ENCODE results near the gene GKN2.

GKN2 gene

GRCh38 chr2:68952887-68953521 lies at the start of gene GKN2:
TSS of gene GKN2 (minus strand) at chr2:68952893. CDS start at chr2:68952861, 32 bp downstream.
- no peak for TF ChIP-seq GATA3 (IDR thresholded peaks at IDR 0.05; ENCODE audit: low read depth, low read length)
- no peak for TF ChIP-seq GATA2 (IDR thresholded peaks at IDR 0.05; ENCODE audit: low read depth, low read length)

GRCh38 chr2:69001879-69002278 lies 49.2 kb upstream of the GKN2 start:
- TF ChIP-seq GATA2 (IDR thresholded peaks at IDR 0.05; ENCODE audit: low read depth, low read length) (no peak), GATA3 (IDR thresholded peaks at IDR 0.05; ENCODE audit: low read depth, low read length) (no peak)

- TF ChIP-seq GATA2 (IDR thresholded peaks at IDR 0.05; ENCODE audit: low read depth, low read length) (no peak), GATA3 (IDR thresholded peaks at IDR 0.05; ENCODE audit: low read depth, low read length) (no peak)
Measured at GRCh38 chr2:68997401-68997800, 44.7 kb upstream of the GKN2 start.

GRCh38 chr2:68995916-68996315 lies 43.2 kb upstream of the GKN2 start:
- TF ChIP-seq GATA3 (IDR thresholded peaks at IDR 0.05; ENCODE audit: low read depth, low read length) (no peak), GATA2 (IDR thresholded peaks at IDR 0.05; ENCODE audit: low read depth, low read length) (no peak)

GRCh38 chr2:68994864-68995263 lies 42.2 kb upstream of the GKN2 start:
- TF ChIP-seq GATA2 (IDR thresholded peaks at IDR 0.05; ENCODE audit: low read depth, low read length) = no peak

GRCh38 chr2:68993660-68994059 lies 41.0 kb upstream of the GKN2 start:
- TF ChIP-seq GATA3 (IDR thresholded peaks at IDR 0.05; ENCODE audit: low read depth, low read length) = no peak

GRCh38 chr2:68992933-68993332 lies 40.2 kb upstream of the GKN2 start:
- TF ChIP-seq GATA3 (IDR thresholded peaks at IDR 0.05; ENCODE audit: low read depth, low read length) = no peak
- no peak for TF ChIP-seq GATA2 (IDR thresholded peaks at IDR 0.05; ENCODE audit: low read depth, low read length)

- TF ChIP-seq GATA3 (IDR thresholded peaks at IDR 0.05; ENCODE audit: low read depth, low read length) (no peak), GATA2 (IDR thresholded peaks at IDR 0.05; ENCODE audit: low read depth, low read length) (no peak)
Measured at GRCh38 chr2:68992341-68992740, 39.6 kb upstream of the GKN2 start.

- TF ChIP-seq GATA3 (IDR thresholded peaks at IDR 0.05; ENCODE audit: low read depth, low read length) (no peak), GATA2 (IDR thresholded peaks at IDR 0.05; ENCODE audit: low read depth, low read length) (no peak)
Measured at GRCh38 chr2:68989035-68989434, 36.3 kb upstream of the GKN2 start.

- no peak for TF ChIP-seq GATA3 (IDR thresholded peaks at IDR 0.05; ENCODE audit: low read depth, low read length)
- TF ChIP-seq GATA2 (IDR thresholded peaks at IDR 0.05; ENCODE audit: low read depth, low read length) = no peak
Measured at GRCh38 chr2:68987021-68987503, 34.4 kb upstream of the GKN2 start.

- TF ChIP-seq GATA2 (IDR thresholded peaks at IDR 0.05; ENCODE audit: low read depth, low read length) (no peak), GATA3 (IDR thresholded peaks at IDR 0.05; ENCODE audit: low read depth, low read length) (no peak)
Measured at GRCh38 chr2:68980956-68981355, 28.3 kb upstream of the GKN2 start.

GRCh38 chr2:68978098-68978497 lies 25.4 kb upstream of the GKN2 start:
- TF ChIP-seq GATA3 (IDR thresholded peaks at IDR 0.05; ENCODE audit: low read depth, low read length) = no peak
- TF ChIP-seq GATA2 (IDR thresholded peaks at IDR 0.05; ENCODE audit: low read depth, low read length) = no peak

GRCh38 chr2:68977453-68977852 lies 24.8 kb upstream of the GKN2 start:
- no peak for TF ChIP-seq GATA3 (IDR thresholded peaks at IDR 0.05; ENCODE audit: low read depth, low read length)

- no peak for TF ChIP-seq GATA2 (IDR thresholded peaks at IDR 0.05; ENCODE audit: low read depth, low read length)
- no peak for TF ChIP-seq GATA3 (IDR thresholded peaks at IDR 0.05; ENCODE audit: low read depth, low read length)
Measured at GRCh38 chr2:68975844-68976243, 23.2 kb upstream of the GKN2 start.

- no peak for TF ChIP-seq GATA2 (IDR thresholded peaks at IDR 0.05; ENCODE audit: low read depth, low read length)
- TF ChIP-seq GATA3 (IDR thresholded peaks at IDR 0.05; ENCODE audit: low read depth, low read length) = no peak
Measured at GRCh38 chr2:68974946-68975665, 22.4 kb upstream of the GKN2 start.

Measured in SH-SY5Y (cell line).